GM19455 (cell line): Measurements from ENCODE around the gene UMAD1.

Source experiments
- ATAC-seq: cut with Tn5 transposase; IDR thresholded peaks from one replicate; pipeline ENCODE4 v1.9.1; 2021; ENCODE audit not compliant: unreplicated experiment

UMAD1 gene

DNA sequence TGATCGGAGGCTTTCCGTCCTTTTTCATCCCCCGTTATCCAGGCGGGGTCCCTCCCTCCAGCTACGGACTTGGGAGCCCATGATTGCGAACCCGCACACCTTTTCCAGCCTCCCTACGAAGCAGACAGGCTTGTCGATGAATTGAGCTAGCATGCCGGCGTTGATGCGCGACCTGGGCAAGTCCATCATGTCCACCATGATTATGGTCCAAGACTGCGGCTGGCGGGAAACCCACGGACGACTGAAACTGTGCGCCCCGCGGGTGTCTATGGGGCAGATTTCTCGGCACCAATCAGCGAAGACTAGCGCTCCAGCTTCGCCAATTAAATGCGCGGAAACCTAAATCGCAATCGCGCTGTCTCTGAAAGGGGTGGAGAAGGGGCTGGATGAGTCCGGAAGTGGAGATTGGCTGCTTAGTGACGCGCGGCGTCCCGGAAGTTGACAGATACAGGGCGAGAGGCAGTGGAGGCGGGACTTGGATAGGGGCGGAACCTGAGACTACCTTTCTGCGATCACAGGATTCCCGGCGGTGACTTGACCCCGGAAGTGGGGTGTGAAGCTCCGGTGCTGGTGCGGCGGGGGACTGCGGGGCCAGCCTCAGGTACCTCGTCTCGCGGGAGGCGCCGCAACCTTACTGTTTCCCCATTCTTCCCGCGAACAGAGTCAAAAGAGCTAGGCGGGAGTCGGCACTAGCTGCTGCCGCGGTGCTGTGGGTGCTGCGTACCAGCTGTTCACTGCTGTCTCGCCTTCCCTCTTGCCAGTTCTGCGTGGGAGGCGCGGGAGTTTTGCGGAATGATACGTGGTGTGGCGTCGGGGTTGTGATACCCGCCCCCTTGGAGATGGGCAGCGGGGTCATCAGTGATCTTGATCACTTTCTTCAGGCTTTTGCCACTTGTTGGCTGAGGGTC is at the start of gene UMAD1:
UMAD1 (plus strand) TSS at position 532 of the 908 bp plus-strand sequence. CDS start 32,620 bp downstream, outside the sequence.
- peak; percentile 97 for ATAC-seq

DNA sequence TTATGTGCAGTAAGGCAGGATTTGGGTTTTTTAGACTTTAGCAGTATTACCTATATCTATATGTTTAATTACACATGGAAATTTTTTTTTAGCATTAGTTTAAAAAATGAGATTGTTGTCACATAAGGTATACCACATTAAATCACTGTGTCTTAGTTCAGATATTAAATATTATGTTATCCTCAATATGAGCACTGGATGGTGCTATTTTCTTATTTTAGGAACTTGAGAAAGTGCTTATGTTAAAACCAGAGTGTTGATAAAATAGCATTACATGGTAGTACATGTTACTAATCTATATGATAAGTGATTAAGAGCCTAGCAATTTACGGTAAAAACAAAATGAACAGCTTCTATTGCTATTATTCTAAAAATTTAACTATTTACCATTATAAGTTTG is 45.1 kb upstream of the UMAD1 start:
- ATAC-seq = no peak

DNA sequence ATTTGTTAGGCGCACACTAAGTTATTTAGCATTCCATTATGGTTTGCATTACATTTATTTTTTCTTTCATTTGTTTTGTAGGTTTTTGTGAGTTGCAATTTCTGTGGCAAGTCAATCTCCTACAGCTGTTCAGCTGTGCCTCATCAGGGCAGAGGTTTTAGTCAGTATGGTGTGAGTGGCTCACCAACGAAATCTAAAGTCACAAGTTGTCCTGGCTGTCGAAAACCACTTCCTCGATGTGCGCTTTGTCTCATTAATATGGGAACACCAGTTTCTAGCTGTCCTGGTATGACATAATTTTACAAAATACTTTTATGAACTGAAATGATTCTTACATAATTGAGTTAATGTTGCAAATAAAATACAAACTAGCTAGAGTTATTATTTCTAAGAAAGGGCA is 44.4 kb upstream of the UMAD1 start:
- ATAC-seq = no peak

DNA sequence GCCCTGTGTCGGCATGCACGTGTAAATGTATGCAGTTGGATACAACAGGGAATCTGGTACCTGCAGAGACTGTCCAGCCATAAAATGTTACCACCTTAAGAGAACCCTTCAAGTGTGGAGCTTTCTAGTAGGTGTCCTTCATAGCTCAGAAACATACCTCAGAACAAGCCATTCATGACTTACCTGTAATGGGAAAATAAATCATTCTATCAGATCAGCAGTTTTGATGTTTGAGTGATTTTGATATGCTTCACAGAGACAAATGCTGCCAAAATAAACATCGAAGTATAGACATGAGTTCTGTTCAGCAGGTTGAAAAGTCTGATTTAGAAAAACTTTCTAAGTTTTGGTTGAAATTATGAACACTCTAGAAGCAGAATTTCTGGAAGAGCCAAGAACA is 33.5 kb upstream of the UMAD1 start:
- ATAC-seq = no peak

DNA sequence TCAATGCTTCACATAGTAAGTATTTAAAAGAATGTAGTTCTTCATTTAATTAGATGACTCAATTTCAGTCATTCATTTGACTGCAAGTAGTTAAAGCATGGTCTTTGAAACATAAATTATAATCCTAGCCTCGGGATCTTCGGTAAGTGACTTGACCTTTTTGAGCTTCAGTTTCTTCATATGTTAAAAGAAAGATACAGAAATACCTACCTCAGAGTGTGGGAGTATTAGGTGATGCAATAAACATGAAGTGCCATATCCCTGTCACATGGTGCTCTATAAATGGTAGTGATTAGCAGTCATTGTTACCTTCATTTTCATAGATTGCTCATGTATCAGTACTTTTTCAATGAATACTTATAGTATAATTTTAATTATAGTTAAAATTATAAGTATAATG is 31.2 kb upstream of the UMAD1 start:
- ATAC-seq = no peak

DNA sequence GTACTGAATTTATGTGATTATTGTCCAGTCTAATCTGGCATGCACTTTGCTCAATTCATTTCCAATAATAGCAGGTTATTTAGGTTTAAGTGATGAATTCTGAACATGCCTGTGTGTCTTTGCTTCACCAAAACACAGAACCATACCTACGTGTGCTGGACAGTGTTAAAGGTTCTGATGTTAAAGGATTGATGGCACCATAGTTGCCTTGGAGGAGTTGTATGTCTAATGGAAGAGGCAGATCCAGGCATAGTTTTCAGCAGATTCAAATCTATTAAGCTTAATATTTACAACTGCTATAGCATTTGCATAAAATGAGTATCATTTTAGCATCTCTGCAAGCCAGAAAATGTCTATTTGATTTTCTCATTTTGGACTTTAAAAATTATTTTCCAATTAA is 28.0 kb upstream of the UMAD1 start:
- no peak for ATAC-seq

DNA sequence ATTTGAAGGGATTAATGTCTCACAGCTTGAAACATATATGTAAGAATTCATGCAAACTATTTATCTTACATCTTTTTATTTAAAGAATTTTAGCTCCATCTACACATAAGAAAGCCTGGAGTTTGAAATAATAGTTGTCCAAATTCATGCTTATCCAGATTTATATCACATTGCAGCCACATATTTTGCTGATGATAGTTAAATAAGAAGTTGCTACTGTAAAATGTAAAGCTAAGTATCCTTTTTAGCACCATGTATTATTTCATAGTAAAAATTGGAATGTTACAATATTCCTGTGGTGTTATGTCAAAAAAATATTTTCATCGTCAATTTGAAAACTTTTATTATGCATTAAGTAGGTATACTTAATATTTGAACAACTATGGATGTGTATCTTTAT is 27.3 kb upstream of the UMAD1 start:
- no peak for ATAC-seq

DNA sequence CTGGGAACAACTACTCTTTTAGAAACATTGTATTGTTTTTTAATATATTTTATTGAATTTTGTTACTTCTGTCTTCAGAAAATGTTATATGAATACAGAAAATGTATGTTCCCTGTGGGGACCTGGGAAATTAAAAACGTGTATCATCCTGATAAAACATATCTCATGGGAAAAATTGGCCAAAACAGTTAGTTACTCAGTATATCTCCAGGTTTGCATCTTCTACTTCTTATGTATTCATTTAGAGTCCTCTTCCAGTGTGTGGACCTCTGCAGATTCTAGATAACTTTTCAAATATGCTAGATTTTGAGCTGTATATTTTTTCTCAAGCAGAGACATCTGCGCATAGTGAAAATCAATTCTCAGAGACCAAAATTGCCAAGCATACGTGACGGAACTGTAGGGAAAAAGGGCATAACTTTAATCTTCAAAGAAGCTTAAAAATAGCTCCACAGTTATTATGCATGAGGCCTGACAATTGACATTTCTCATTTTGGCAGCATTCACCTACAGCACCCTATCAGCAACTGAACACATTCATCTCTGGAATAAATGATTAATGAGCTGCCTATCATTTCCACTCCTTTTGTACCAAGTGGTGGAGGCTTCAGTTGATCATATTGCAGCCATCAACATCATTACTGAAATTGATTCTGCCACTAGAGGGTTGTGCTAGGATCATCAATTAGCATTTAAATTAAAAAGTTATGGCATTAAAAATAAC is 26.4 kb upstream of the UMAD1 start:
- no peak for ATAC-seq

DNA sequence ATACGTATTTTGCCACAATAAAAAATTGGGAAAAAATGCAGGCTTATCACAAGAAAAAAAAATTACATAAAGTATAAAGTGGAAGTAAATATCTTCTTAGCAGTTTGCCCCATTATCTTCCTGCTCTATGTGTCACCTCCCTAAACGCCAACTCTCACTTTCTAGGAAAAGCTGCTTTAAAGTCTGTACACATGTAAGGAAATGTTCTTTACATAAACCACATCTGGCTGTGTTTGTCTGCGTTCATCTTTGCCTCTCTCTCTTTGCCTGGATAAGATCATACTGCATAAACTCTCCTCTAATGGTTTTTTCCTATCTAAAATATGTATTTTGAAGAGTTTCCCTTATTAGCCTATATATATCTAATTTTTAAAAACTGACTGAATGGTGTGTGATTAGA is 23.0 kb upstream of the UMAD1 start:
- ATAC-seq = no peak

DNA sequence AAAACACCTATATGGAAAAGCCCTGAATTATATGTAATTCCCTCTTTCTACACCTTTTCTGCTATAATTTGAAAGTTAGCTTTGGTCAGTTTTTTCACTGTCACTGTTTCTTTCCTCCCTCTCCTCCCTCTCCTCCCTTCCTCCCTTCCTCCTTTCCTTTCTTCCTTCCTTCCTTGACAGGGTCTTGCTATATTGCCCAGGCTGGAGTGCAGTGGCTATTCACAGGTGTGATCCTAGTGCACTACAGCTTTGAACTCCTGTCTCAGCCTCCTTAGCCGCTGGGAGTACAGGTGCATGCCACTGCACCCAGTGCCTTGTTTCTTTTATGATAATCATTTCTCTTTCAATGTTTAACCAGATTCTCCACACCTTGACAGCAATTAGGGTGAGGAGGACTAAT is 22.1 kb upstream of the UMAD1 start:
- ATAC-seq = no peak

DNA sequence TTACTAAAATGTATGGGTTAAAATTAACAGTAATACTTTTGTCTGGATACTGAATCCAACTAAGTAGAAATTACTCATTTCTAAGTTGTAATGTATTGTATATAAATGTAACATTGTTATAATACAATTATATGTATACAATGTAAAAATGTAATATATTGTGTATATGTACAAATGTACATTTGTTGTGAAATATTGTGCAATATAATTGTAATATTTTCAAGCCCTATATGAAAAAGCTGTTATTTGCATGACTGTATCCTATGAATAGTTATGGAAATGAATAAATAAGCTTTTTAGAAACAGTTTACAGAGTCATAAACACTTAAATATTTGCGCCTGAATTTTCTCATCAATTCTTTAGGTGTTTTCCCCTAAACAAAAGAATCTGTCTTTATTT is 20.3 kb upstream of the UMAD1 start:
- no peak for ATAC-seq

DNA sequence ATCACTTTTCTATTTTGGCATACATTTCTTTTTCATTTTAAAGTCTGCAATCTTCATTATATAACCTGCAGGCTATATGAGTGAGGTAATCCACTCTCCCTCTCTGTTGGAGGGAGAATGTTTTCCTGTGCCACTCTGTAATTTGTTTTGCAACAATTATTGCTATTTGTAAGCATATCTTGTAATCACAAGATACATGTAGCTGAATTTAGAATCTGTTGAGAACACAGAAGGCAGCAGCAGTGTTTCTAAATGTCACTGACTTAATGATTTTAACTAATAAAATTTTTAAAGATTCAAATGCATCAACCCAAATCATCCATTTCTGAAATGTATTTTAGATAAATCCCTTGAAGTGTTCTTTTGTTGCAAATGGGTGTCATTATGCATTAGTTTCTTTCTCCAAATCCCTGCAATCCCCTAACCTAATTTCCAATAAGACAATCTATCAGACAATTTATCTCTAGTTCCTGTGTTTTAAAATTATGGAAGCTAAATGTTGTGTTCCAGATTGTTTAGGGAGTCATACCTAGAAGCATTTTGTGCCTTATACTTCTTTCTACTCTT is 19.8 kb upstream of the UMAD1 start:
- no peak for ATAC-seq

DNA sequence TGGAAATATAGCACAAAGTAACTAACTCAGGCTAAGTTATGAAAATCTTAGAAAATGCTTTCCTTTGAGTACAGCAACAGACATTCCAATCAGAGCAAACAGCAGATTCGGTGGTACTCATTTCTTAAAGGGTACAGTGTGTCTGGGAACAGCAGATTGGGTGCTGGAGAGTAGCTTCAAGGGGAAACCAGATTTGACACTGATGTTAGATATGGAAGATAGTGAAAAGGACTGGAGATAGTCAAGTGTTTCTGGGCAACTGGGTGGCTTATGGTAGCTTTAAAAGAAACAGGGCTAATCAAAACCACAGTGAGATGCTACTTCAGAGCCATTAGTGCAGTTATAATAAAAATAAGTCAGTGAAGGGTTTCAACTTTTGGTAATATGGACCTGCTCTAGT is 12.1 kb upstream of the UMAD1 start:
- ATAC-seq = no peak

DNA sequence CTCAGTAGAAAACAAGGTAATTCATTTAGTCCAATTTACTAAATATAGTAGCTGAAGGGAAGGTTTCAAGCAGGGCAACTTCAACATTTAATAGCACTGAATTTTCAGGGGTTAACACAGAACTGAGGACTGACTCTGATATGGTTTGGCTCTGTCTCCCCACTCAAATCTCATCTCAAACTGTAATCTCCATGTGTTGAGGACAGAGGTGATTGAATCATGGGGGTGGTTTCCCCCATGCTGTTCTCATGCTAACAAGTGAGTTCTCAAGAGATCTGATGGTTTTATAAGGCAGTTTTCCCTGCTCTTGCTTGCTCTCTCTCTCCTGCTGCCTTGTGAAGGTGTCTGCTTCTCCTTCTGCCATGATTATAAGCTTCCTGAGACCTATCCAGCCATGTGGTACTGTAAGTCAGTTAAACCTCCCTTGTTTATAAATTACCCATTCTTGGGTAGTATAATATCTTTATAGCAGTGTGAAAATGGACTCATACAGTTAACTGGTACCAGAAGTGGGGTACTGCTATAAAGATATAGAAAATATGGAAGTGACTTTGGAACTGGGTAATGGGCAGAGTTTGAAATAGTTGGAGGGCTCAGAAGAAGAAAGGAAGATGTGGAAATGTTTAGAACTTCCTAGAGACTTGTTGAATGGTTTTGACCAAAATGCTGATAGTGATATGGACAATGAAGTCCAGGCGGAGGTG is 9.8 kb upstream of the UMAD1 start:
- ATAC-seq = no peak

DNA sequence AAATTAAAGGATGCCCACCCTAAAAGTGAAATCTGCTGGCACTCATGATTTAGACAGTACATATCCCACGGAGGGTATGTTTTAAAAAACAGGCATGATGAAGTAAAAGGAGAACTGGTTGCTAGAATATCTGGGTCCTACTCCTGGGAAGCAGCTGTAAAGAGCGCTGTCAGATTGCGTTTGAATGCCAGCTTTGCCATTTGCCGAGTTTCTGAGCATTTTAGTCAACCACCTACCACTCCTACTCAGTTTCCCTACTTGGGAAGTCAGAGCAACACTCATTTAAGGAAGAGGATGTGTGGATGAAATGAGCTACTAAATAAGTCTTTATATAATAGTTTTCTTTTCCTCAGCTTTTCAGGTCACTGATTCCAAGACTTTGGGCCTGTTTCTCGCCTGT is 1.1 kb upstream of the UMAD1 start:
- ATAC-seq = no peak

DNA sequence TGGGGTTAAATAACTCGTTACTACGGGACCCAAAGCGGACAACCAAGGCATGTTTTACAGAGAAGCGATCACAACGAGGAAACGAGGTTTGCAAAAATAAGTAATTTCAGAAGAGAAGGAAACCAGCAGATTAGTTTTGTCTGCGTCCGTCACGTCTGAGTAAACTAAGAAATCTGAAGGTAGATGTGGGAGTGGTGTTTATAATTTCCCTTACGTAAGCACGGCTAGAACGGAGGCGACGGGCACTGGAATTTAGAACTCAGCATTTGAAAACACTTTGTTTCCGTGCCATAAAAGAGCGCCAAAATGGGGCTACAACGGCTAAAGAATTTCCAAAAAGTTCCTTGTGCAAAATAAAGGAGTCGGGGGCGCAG is 718 bp upstream of the UMAD1 start:
- ATAC-seq = no peak

DNA sequence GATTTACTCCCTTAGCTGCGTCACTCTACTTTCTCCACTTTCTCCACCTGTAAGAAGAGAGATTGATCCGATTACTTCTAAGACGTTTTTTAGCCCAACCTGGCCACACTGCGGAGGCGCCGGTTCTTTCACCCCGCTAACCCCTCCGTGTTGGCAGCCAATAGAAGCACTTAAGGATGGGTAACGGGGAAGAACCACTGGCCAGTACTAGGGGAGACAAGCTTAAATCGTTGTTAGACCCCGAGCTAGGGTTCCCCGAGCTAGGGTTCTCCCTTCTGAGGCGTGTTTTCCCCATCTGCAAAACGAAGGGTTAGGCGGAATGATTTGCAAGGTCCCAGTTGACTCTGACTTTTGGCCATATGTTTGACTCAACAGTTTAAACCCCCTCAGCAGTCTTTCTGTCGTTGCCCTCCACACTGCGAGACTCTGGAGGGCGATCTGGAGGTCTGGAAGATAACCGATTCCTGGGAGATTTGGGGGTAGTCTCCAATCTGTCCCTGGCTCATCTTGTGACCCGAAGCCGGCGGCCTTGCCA is 644 bp downstream of the UMAD1 start:
- ATAC-seq = peak; percentile 22

DNA sequence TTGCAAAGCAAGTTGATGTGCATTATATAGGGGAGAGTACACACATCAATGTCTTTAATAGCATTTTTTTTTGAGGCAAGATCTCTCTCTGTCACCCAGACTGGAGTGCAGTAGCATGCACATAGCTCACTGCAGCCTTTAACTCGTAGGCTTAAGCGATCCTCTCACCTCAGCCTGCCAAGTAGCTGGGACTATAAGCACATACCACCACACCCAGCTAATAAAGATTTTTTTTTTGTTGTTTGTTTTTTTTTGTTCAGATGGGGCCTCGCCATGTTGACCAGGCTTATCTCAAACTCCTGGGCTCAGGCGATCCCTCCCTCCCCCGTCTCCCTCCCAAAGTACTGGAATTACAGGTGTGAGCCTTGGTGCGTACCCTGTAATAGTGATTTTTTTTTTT is 1.5 kb downstream of the UMAD1 start:
- no peak for ATAC-seq

DNA sequence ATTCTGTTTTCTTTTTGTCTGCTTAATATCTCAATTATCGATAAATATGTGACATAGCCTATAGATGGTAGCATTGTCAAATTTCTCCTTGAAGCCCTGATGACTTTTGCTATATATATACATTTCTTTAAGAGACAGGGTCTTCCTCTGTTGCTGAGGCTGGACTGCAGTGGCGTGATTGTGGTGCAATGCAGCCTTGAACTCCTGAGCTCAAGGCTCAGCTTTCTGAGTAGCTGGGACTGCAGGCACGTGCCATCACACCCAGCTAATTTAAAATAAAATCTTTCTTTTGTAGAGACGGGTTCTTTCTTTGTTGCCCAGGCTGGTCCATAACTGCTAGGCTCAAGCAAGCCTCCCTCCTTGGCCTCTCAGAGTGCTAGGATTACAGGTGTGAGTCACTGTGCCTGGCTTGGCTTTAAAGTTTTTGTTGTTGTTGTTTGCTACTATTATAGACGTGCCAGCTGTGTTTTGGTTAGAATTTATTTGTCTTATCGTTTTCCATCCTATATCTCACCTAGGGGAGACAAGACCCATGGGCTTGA is 7.0 kb downstream of the UMAD1 start:
- no peak for ATAC-seq

DNA sequence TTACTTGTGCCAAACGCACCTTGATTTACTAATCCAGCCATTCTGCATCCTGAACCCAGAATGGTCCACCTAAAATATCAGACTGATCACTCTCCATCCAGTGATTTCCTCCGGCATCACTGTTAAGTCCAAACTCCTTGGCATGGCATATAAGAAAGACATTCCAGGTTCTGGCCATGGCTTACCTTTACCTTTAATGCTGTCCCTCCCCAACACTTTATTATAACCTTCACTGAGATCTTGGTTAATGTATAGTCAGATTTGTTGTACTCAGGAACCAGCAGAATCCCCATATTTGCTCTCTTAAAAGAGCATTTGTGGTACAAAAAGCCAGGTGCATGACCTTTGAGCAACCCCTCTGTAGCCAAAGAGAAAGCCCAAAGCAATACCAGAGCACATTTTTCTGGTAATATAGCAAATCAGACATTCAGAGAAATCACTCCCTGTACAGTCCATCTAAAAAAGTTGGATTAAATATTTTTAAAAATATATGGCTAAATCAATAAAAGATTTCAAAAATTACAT is 10.2 kb downstream of the UMAD1 start:
- no peak for ATAC-seq

DNA sequence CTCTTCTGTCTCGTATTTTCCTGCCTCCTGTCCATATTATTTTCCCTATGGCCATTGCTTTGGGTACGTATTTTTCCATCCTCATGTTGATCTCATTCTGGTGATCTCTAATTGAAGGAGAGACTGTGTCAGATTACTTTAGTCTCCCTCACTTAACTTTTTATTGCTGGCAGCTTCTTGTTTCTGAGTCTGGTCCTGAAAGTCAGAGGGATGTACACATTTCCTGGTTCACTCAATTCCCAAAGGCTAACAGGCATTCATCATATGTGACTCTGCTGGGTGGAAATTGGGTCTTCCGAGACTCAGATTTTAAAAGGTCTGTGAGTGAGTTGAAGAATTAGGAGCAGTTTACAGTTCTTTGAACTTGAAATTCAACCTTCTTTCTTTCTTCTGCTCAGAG is 10.9 kb downstream of the UMAD1 start:
- ATAC-seq = no peak
